AG09309 (cell line): ENCODE measurements around the gene ZNF771.

Experiments
- DNase-seq: peaks from one replicate; pipeline ENCODE4 v3.0.0-alpha.2; 2010; ENCODE audit warnings: low read depth
- H3K4me3 ChIP-seq: 2 replicates; pipeline ENCODE4 v1.5.1; 2011; ENCODE audit warnings: mild to moderate bottlenecking, low read depth, low read length, moderate library complexity; ENCODE audit not compliant: control insufficient read depth
- TF ChIP-seq, protein P1 (sequence below): IDR thresholded peaks from 2 replicates; pipeline ENCODE4 v1.5.1; 2011; ENCODE audit warnings: mild to moderate bottlenecking, low read depth, low read length, inconsistent platforms; ENCODE audit not compliant: insufficient read depth, control insufficient read depth; ENCODE audit errors: missing control alignments

Gene ZNF771

DNA sequence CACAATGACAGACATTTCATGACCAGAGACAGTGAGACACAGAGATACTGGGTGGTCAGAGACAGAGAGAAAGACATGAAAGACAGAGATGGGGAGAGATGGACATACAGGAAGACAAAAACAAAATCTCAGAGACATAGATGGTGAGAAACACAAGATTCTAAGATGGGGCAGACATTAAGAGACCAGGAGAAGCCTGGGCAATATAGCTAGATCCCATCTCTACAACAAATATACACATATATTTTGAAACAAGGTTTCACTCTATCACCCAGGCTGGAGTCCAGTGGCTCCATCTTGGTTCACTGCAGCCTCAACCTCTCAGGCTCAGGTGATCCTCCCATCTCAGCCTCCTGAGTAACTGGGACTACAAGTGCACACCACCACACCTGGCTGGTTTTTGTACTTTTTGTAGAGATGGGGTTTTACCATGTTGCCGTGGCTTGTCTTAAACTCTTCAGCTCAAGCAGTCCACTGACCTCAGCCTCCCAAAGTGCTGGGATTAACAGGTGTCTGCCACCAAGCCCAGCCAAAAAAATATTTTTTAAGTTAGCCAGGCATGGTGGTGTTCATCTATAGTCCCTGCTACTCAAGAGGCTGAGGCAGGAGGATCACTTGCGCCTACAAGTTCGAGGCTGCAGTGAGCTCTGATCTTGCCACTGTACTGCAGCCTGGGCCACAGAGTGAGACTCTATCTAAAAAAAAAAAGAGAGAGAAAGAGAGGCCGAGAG lies 27.2 kb upstream of the ZNF771 start:
- TF ChIP-seq, protein P1, sequence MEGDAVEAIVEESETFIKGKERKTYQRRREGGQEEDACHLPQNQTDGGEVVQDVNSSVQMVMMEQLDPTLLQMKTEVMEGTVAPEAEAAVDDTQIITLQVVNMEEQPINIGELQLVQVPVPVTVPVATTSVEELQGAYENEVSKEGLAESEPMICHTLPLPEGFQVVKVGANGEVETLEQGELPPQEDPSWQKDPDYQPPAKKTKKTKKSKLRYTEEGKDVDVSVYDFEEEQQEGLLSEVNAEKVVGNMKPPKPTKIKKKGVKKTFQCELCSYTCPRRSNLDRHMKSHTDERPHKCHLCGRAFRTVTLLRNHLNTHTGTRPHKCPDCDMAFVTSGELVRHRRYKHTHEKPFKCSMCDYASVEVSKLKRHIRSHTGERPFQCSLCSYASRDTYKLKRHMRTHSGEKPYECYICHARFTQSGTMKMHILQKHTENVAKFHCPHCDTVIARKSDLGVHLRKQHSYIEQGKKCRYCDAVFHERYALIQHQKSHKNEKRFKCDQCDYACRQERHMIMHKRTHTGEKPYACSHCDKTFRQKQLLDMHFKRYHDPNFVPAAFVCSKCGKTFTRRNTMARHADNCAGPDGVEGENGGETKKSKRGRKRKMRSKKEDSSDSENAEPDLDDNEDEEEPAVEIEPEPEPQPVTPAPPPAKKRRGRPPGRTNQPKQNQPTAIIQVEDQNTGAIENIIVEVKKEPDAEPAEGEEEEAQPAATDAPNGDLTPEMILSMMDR = no peak
- no peak overlapping the region for H3K4me3 ChIP-seq

DNA sequence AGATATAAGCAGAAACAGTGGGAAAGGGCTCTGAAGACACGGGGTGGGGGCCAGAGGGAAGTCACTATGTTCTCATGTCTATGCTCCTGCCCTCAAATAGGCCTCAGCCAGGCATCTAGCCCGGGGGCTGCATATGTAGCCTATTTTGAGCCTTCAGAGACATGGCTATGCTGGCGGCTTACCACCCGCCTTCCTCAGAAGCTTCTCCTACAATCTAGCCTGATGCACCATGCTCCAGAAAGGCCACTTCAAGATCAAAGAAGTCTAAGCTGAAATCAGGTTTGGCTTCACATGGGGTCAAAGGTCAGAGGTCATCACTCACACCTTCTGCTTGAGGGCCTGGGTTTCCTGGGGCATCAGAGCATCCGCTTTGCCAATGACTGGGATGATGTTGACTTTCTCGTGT lies 26.6 kb upstream of the ZNF771 start:
- TF ChIP-seq, protein P1 = no peak
- H3K4me3 ChIP-seq = no peak overlapping the region
- no peak for DNase-seq

More for the DNA sequence above, 27.2 kb upstream of the ZNF771 start:
- no peak for DNase-seq

DNA sequence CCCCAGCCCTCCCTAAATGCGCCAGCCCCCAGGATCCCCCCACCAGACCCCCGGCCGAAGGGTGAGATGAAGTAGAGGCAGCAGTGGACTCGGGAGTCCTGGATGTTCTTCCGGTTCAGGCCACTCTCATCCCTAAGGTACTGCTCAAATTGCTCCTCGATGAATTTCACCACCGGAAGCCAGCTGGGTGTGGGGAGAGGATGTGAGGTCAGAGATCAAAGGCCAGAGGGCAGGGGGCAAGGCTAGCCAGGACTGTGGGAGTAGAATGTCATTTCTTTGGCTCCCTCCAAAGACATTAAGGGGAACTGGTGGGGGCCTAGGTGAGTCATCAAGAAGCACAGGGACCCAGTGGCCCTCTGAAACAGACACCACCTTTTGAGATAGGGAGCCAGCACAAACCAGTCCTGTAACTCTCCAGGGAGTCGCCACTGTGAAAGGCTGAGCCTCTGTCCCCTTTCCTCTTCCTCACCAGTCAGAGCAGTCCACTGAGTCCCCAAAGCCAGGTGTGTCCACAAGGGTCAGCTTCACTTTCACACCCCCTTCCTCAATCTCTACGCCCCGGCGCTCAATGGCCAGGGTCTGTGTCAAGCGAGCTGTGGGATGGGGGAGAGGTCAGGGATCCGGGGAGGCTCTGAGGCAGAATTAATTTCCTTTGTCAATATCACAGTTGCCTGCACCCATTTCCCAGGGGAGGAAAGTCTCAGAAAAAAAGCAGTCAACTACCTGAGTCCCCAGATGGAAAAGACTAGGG lies 25.9 kb upstream of the ZNF771 start:
- TF ChIP-seq, protein P1 = no peak
- no peak for DNase-seq
- no peak overlapping the region for H3K4me3 ChIP-seq

GRCh38 chr16:30382111-30382881 lies 25.1 kb upstream of the ZNF771 start, which contains the start of gene SEPTIN1:
Gene SEPTIN1, minus strand, starts transcription at chr16:30382561. Its CDS starts 19 bp downstream, at chr16:30382542.
- H3K4me3 ChIP-seq = no peak within 1 kb of the TSS
- TF ChIP-seq, protein P1 = no peak
- DNase-seq = no peak

- TF ChIP-seq, protein P1 = no peak
- no peak overlapping the region for H3K4me3 ChIP-seq
- no peak for DNase-seq
Measured at GRCh38 chr16:30383521-30383920, 23.9 kb upstream of the ZNF771 start.

- H3K4me3 ChIP-seq = peak overlapping the region; percentile 64
- no peak for DNase-seq
- TF ChIP-seq, protein P1 = no peak
Measured at GRCh38 chr16:30394592-30395154, 12.7 kb upstream of the ZNF771 start.
